HepG2 (cell line): ENCODE measurements around the gene HDGFL2. TPM values are rescaled to one million over a fixed set of nuclear protein-coding genes. Genes with fewer than 3 reads are reported as not detected.

ENCODE experiments used
- BORCS8-MEF2B ChIP-seq: sonication (generic); formaldehyde crosslinking; IDR thresholded peaks from 2 replicates; pipeline ENCODE4 v1.8.0; 2022; ENCODE audit warnings: mild to moderate bottlenecking, missing genetic modification reagents
- FOXO1 ChIP-seq: sonication (generic); formaldehyde crosslinking; IDR thresholded peaks from 2 replicates; pipeline ENCODE4 v1.4.0; 2020; ENCODE audit warnings: missing genetic modification reagents
- HMG20B ChIP-seq: conservative IDR thresholded peaks from 2 replicates; pipeline ENCODE4 v1.6.1; 2016; ENCODE audit warnings: missing genetic modification reagents, missing compliant biosample characterization
- PHB2 ChIP-seq: fragments of 450-650 bp; IDR thresholded peaks from 2 replicates; pipeline ENCODE4 v1.6.1; 2018; ENCODE audit not compliant: partially characterized antibody
- TBX2 ChIP-seq: sonication (generic); formaldehyde crosslinking; IDR thresholded peaks from 2 replicates; pipeline ENCODE4 v1.5.0; 2020; ENCODE audit warnings: missing genetic modification reagents, mild to moderate bottlenecking, borderline replicate concordance
- TGIF2 ChIP-seq: IDR thresholded peaks from 2 replicates; pipeline ENCODE4 v1.6.1; 2016; ENCODE audit warnings: control low read depth, missing compliant biosample characterization
- U2AF2 ChIP-seq: fragments of 200-400 bp; formaldehyde crosslinking; IDR thresholded peaks from 2 replicates; pipeline ENCODE4 v1.6.1; 2017; ENCODE audit warnings: low read depth, mild to moderate bottlenecking, low read length
- ZFY ChIP-seq: sonication (generic); formaldehyde crosslinking; IDR thresholded peaks from 2 replicates; pipeline ENCODE4 v1.4.0; 2020; ENCODE audit warnings: missing genetic modification reagents
- ZNF224 ChIP-seq: sonication (generic); formaldehyde crosslinking; IDR thresholded peaks from 2 replicates; pipeline ENCODE4 v1.5.0; 2020; ENCODE audit warnings: mild to moderate bottlenecking, missing genetic modification reagents
- ZNF30 ChIP-seq: sonication (generic); formaldehyde crosslinking; IDR thresholded peaks from 2 replicates; pipeline ENCODE4 v1.5.0; 2020; ENCODE audit warnings: mild to moderate bottlenecking, missing genetic modification reagents
- ZNF616 ChIP-seq: sonication (generic); formaldehyde crosslinking; IDR thresholded peaks from 2 replicates; pipeline ENCODE4 v1.5.0; 2020; ENCODE audit warnings: low read depth, mild to moderate bottlenecking, missing genetic modification reagents
- ZNF672 ChIP-seq: sonication (generic); formaldehyde crosslinking; IDR thresholded peaks from 2 replicates; pipeline ENCODE4 v1.8.1; 2022; ENCODE audit warnings: missing genetic modification reagents
- polyA plus RNA-seq, 8 experiments: library from polyadenylated mRNA; depleted of rRNA in 3 of 8; stranded (reverse) in 7 of 8; unstranded in 1 of 8; fragments of >200 nt; fragmentation: Illumina TruSeq in 4 of 8; extraction: Trizol in 4 of 8; gene quantifications; 2 replicates each; pipeline versions ENCODE4 v1.2.1 to v1.2.3, GENCODE V29; 2011 to 2016; ENCODE audit warnings: low read depth in 4 of 8, missing spikeins in 1 of 8, mixed read lengths in 1 of 8; ENCODE audit not compliant: insufficient read depth in 1 of 8
- total RNA-seq, 5 experiments: library from RNA; depleted of rRNA; stranded (reverse); fragments of >200 nt; fragmentation: Illumina TruSeq; extraction: Trizol; gene quantifications; 2 replicates each; pipeline ENCODE4 v1.2.3, GENCODE V29; 2016; ENCODE audit warnings: low read depth in 1 of 5
- TF ChIP-seq, protein P1 (sequence below): IDR thresholded peaks from 2 replicates; pipeline ENCODE4 v1.6.1; 2016; ENCODE audit warnings: missing compliant biosample characterization, missing genetic modification reagents, borderline replicate concordance
- TF ChIP-seq, protein P2 (sequence below): sonication (generic); formaldehyde crosslinking; IDR thresholded peaks from 2 replicates; pipeline ENCODE4 v1.9.0; 2021; ENCODE audit warnings: missing genetic modification reagents, borderline replicate concordance
- TF ChIP-seq, protein P3 (sequence below): sonication (generic); formaldehyde crosslinking; IDR thresholded peaks from 2 replicates; pipeline ENCODE4 v1.5.0; 2020; ENCODE audit warnings: mild to moderate bottlenecking, missing genetic modification reagents, moderate library complexity
- TF ChIP-seq, protein P4 (sequence below): sonication (generic); formaldehyde crosslinking; IDR thresholded peaks from 2 replicates; pipeline ENCODE4 v1.5.1; 2020; ENCODE audit warnings: mild to moderate bottlenecking, missing genetic modification reagents, moderate library complexity

HDGFL2 gene
- total and polyA plus RNA-seq, 2 of the 13 experiments (the other 11 are each of a cell fraction or from before 2014, with no cell fraction given): 20.0 to 51.1 TPM

DNA sequence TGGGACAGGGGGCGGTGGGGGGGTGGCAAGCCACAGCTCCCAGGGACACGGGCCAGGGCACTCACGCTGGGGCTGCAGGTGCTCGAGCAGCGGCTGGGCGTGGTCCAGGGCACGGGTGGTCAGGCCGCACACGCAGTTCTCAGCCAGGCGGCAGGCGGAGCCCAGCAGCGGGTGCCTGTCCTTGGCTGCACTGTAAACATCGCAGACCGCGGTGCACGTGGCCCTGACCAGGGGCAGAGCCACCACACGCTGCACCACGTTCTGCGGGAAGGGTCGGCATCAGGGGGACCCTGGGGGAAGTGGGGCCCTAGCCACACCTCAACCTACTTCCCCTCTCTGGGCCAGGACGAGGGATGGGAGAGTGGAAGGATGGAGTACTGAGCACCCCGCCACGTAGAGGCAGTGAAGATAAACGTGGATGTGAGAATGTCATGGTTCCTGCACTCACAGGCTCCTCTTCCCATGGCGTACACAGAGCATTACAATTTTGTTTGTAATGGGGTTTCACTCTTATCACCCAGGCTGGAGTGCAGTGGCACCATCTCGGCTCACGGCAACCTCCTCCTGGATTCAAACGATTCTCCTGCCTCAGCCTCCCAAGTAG, 59.6 kb downstream of the HDGFL2 start (continued):
- TF ChIP-seq, protein P1, sequence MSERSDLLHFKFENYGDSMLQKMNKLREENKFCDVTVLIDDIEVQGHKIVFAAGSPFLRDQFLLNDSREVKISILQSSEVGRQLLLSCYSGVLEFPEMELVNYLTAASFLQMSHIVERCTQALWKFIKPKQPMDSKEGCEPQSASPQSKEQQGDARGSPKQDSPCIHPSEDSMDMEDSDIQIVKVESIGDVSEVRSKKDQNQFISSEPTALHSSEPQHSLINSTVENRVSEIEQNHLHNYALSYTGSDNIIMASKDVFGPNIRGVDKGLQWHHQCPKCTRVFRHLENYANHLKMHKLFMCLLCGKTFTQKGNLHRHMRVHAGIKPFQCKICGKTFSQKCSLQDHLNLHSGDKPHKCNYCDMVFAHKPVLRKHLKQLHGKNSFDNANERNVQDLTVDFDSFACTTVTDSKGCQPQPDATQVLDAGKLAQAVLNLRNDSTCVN (CRISPR knock-in tag): peak; percentile 67; the same call in 1 of the 2 replicates
- TF ChIP-seq ZNF672 (CRISPR knock-in tag): no peak
- TF ChIP-seq TGIF2 (CRISPR knock-in tag): peak; percentile 80; the same call in 1 of the 2 replicates
- no peak for TF ChIP-seq ZNF616 (CRISPR knock-in tag)
- TF ChIP-seq ZNF224 (CRISPR knock-in tag): no peak
- no peak for TF ChIP-seq U2AF2
- TF ChIP-seq, protein P2, sequence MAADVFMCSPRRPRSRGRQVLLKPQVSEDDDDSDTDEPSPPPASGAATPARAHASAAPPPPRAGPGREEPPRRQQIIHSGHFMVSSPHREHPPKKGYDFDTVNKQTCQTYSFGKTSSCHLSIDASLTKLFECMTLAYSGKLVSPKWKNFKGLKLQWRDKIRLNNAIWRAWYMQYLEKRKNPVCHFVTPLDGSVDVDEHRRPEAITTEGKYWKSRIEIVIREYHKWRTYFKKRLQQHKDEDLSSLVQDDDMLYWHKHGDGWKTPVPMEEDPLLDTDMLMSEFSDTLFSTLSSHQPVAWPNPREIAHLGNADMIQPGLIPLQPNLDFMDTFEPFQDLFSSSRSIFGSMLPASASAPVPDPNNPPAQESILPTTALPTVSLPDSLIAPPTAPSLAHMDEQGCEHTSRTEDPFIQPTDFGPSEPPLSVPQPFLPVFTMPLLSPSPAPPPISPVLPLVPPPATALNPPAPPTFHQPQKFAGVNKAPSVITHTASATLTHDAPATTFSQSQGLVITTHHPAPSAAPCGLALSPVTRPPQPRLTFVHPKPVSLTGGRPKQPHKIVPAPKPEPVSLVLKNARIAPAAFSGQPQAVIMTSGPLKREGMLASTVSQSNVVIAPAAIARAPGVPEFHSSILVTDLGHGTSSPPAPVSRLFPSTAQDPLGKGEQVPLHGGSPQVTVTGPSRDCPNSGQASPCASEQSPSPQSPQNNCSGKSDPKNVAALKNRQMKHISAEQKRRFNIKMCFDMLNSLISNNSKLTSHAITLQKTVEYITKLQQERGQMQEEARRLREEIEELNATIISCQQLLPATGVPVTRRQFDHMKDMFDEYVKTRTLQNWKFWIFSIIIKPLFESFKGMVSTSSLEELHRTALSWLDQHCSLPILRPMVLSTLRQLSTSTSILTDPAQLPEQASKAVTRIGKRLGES (CRISPR knock-in tag): no peak
- TF ChIP-seq, protein P3, sequence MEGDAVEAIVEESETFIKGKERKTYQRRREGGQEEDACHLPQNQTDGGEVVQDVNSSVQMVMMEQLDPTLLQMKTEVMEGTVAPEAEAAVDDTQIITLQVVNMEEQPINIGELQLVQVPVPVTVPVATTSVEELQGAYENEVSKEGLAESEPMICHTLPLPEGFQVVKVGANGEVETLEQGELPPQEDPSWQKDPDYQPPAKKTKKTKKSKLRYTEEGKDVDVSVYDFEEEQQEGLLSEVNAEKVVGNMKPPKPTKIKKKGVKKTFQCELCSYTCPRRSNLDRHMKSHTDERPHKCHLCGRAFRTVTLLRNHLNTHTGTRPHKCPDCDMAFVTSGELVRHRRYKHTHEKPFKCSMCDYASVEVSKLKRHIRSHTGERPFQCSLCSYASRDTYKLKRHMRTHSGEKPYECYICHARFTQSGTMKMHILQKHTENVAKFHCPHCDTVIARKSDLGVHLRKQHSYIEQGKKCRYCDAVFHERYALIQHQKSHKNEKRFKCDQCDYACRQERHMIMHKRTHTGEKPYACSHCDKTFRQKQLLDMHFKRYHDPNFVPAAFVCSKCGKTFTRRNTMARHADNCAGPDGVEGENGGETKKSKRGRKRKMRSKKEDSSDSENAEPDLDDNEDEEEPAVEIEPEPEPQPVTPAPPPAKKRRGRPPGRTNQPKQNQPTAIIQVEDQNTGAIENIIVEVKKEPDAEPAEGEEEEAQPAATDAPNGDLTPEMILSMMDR (CRISPR knock-in tag): peak; percentile 63
- TF ChIP-seq TBX2 (CRISPR knock-in tag): peak; percentile 80; the same call in 1 of the 2 replicates
- TF ChIP-seq ZNF30 (CRISPR knock-in tag): no peak
- peak; percentile 89 for TF ChIP-seq FOXO1
- peak; percentile 57 for TF ChIP-seq ZFY (CRISPR knock-in tag)
- TF ChIP-seq, protein P4, sequence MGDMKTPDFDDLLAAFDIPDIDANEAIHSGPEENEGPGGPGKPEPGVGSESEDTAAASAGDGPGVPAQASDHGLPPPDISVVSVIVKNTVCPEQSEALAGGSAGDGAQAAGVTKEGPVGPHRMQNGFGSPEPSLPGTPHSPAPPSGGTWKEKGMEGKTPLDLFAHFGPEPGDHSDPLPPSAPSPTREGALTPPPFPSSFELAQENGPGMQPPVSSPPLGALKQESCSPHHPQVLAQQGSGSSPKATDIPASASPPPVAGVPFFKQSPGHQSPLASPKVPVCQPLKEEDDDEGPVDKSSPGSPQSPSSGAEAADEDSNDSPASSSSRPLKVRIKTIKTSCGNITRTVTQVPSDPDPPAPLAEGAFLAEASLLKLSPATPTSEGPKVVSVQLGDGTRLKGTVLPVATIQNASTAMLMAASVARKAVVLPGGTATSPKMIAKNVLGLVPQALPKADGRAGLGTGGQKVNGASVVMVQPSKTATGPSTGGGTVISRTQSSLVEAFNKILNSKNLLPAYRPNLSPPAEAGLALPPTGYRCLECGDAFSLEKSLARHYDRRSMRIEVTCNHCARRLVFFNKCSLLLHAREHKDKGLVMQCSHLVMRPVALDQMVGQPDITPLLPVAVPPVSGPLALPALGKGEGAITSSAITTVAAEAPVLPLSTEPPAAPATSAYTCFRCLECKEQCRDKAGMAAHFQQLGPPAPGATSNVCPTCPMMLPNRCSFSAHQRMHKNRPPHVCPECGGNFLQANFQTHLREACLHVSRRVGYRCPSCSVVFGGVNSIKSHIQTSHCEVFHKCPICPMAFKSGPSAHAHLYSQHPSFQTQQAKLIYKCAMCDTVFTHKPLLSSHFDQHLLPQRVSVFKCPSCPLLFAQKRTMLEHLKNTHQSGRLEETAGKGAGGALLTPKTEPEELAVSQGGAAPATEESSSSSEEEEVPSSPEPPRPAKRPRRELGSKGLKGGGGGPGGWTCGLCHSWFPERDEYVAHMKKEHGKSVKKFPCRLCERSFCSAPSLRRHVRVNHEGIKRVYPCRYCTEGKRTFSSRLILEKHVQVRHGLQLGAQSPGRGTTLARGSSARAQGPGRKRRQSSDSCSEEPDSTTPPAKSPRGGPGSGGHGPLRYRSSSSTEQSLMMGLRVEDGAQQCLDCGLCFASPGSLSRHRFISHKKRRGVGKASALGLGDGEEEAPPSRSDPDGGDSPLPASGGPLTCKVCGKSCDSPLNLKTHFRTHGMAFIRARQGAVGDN: peak; percentile 100
- TF ChIP-seq HMG20B (CRISPR knock-in tag): no peak
- TF ChIP-seq BORCS8-MEF2B: peak; percentile 93
- no peak for TF ChIP-seq PHB2
